SK-N-SH treated with all-trans-retinoic acid at 6 μM for 48 hours (cell line): ENCODE data around the gene RPS19.

Experiments used
- ATAC-seq: fragments of 200-7000 bp; cut with Tn5 transposase; 3 replicates; pipeline ENCODE4 v1.9.1; 2020; ENCODE audit warnings: mild to moderate bottlenecking, moderate library complexity
- ARNTL ChIP-seq: fragments of 450-650 bp; formaldehyde crosslinking; IDR thresholded peaks from 2 replicates; pipeline ENCODE4 v1.5.0; 2020; ENCODE audit warnings: low read depth, mild to moderate bottlenecking, moderate library complexity, borderline replicate concordance
- BACH2 ChIP-seq: fragments of 250-450 bp; sonication (Bioruptor Pico); IDR thresholded peaks from 2 replicates; pipeline ENCODE4 v1.9.0; 2021; ENCODE audit warnings: mild to moderate bottlenecking, borderline replicate concordance
- CREB5 ChIP-seq: fragments of 250-450 bp; sonication (Bioruptor Pico); IDR thresholded peaks from 2 replicates; pipeline ENCODE4 v1.5.1; 2020; ENCODE audit warnings: low read depth, mild to moderate bottlenecking, moderate library complexity
- CSRNP3 ChIP-seq: fragments of 250-450 bp; sonication (Bioruptor Pico); IDR thresholded peaks from 2 replicates; pipeline ENCODE4 v1.5.1; 2021; ENCODE audit warnings: mild to moderate bottlenecking, moderate library complexity
- GLIS3 ChIP-seq: fragments of 250-450 bp; sonication (Bioruptor Pico); IDR thresholded peaks from 2 replicates; pipeline ENCODE4 v1.5.0; 2020; ENCODE audit warnings: mild to moderate bottlenecking, moderate library complexity
- ISL1 ChIP-seq: fragments of 250-450 bp; sonication (Bioruptor Pico); IDR thresholded peaks from 2 replicates; pipeline ENCODE4 v2.1.2; 2022; ENCODE audit warnings: mild to moderate bottlenecking, moderate library complexity
- OSR1 ChIP-seq: fragments of 250-450 bp; sonication (Bioruptor Pico); IDR thresholded peaks from 2 replicates; pipeline ENCODE4 v1.8.0; 2022; ENCODE audit warnings: moderate library complexity, mild to moderate bottlenecking, inconsistent platforms
- PATZ1 ChIP-seq: fragments of 250-450 bp; sonication (Bioruptor Pico); IDR thresholded peaks from 2 replicates; pipeline ENCODE4 v1.8.0; 2020; ENCODE audit warnings: mild to moderate bottlenecking, moderate library complexity, borderline replicate concordance
- RARB ChIP-seq: fragments of 250-450 bp; sonication (Bioruptor Pico); IDR thresholded peaks from 2 replicates; pipeline ENCODE4 v1.8.0; 2021; ENCODE audit warnings: mild to moderate bottlenecking, moderate library complexity
- TCF4 ChIP-seq: fragments of 250-450 bp; sonication (Bioruptor Pico); IDR thresholded peaks from 2 replicates; pipeline ENCODE4 v1.8.0; 2021; ENCODE audit warnings: mild to moderate bottlenecking, moderate library complexity, borderline replicate concordance
- ZC3H10 ChIP-seq: fragments of 250-450 bp; sonication (Bioruptor Pico); IDR thresholded peaks from 2 replicates; pipeline ENCODE4 v1.5.1; 2021; ENCODE audit warnings: mild to moderate bottlenecking, moderate library complexity
- ZFP30 ChIP-seq: fragments of 450-650 bp; formaldehyde crosslinking; IDR thresholded peaks from 2 replicates; pipeline ENCODE4 v1.5.0; 2022; ENCODE audit warnings: mild to moderate bottlenecking, moderate library complexity
- ZNF565 ChIP-seq: fragments of 450-650 bp; formaldehyde crosslinking; conservative IDR thresholded peaks from 2 replicates; pipeline ENCODE4 v1.5.0; 2020; ENCODE audit warnings: low read depth, mild to moderate bottlenecking, moderate library complexity
- ZNF70 ChIP-seq: fragments of 450-650 bp; formaldehyde crosslinking; IDR thresholded peaks from 2 replicates; pipeline ENCODE4 v1.5.0; 2020; ENCODE audit warnings: mild to moderate bottlenecking, moderate library complexity

The RPS19 gene

GRCh38 chr19:41879670-41880328, 19.7 kb downstream of the RPS19 start (continued):
- no peak for TF ChIP-seq CREB5 (CRISPR knock-in tag)
- TF ChIP-seq ZFP30 (CRISPR knock-in tag): no peak
- no peak for TF ChIP-seq ARNTL (CRISPR knock-in tag)
- no peak for TF ChIP-seq PATZ1 (CRISPR knock-in tag)
- TF ChIP-seq TCF4 (CRISPR knock-in tag): no peak
- TF ChIP-seq ISL1 (CRISPR knock-in tag): no peak

GRCh38 chr19:41880329-41880708, 20.3 kb downstream of the RPS19 start:
- ATAC-seq: no peak
- TF ChIP-seq ZC3H10 (CRISPR knock-in tag): no peak
- no peak for TF ChIP-seq CREB5 (CRISPR knock-in tag)
- no peak for TF ChIP-seq GLIS3 (CRISPR knock-in tag)

GRCh38 chr19:41882568-41883462, 22.8 kb downstream of the RPS19 start, which contains the start of gene ARHGEF1:
TSS of gene ARHGEF1 (plus strand) at chr19:41883184. CDS start at chr19:41888083, 4,899 bp downstream.
- peak; percentile 9 for ATAC-seq

GRCh38 chr19:41883463-41883820, 23.4 kb downstream of the RPS19 start:
- TF ChIP-seq CREB5 (CRISPR knock-in tag): 0 out of 2 replicates have a peak, but pooled peaks have one; percentile 20
- TF ChIP-seq PATZ1 (CRISPR knock-in tag): no peak
- no peak for ATAC-seq

More at GRCh38 chr19:41882568-41883462, 22.8 kb downstream of the RPS19 start, which contains the start of gene ARHGEF1:
- TF ChIP-seq OSR1: no peak
- no peak for TF ChIP-seq ZC3H10 (CRISPR knock-in tag)
- TF ChIP-seq, all 23 proteins: peak for 0

GRCh38 chr19:41883821-41884733, 24.0 kb downstream of the RPS19 start:
- ATAC-seq: peak; percentile 99
- TF ChIP-seq ZNF70 (no peak), GLIS3 (CRISPR knock-in tag) (no peak), BACH2 (CRISPR knock-in tag) (no peak), ZFP30 (CRISPR knock-in tag) (no peak), RARB (no peak), ZNF565 (CRISPR knock-in tag) (no peak), OSR1 (no peak), PATZ1 (CRISPR knock-in tag) (no peak), CSRNP3 (CRISPR knock-in tag) (no peak)
